Thymus (tissue), 11 donors: ENCODE results near the gene FOXI3. TPM values are rescaled to one million over a fixed set of nuclear protein-coding genes. Genes with fewer than 3 reads are reported as not detected.

Source experiments
- DNase-seq, 9 donors: peaks; one replicate each; pipeline ENCODE4 v3.0.0-alpha.2; 2013; ENCODE audit warnings: low spot score in 9 of 9, low read depth in 6 of 9, missing footprints in 1 of 9
- H3K27ac ChIP-seq, 2 donors: one replicate each; pipeline ENCODE4 v1.5.1; 2013; ENCODE audit warnings: control low read depth in 1 of 2, low read depth in 1 of 2, low read length in 1 of 2, mild to moderate bottlenecking in 1 of 2, moderate library complexity in 1 of 2
- H3K27me3 ChIP-seq, 2 donors: one replicate each; pipeline ENCODE4 v1.5.1; 2013; ENCODE audit warnings: low read length in 1 of 2; ENCODE audit not compliant: control insufficient read depth in 2 of 2, insufficient read depth in 1 of 2
- H3K36me3 ChIP-seq, 2 donors: one replicate each; pipeline ENCODE4 v1.5.1; 2013; ENCODE audit warnings: low read length in 1 of 2, mild to moderate bottlenecking in 1 of 2, moderate library complexity in 1 of 2; ENCODE audit not compliant: control insufficient read depth in 2 of 2, insufficient read depth in 2 of 2
- H3K4me1 ChIP-seq, 2 donors: one replicate each; pipeline ENCODE4 v1.5.1; 2013; ENCODE audit warnings: low read length in 2 of 2; ENCODE audit not compliant: control insufficient read depth in 2 of 2, insufficient read depth in 2 of 2
- H3K4me3 ChIP-seq, 2 donors: one replicate each; pipeline ENCODE4 v1.5.1; 2013; ENCODE audit warnings: low read length in 2 of 2, control low read depth in 1 of 2, mild to moderate bottlenecking in 1 of 2
- H3K9me3 ChIP-seq, 2 donors: one replicate each; pipeline ENCODE4 v1.5.1; 2013; ENCODE audit warnings: low read length in 1 of 2, mild to moderate bottlenecking in 1 of 2; ENCODE audit not compliant: control insufficient read depth in 2 of 2, insufficient read depth in 1 of 2
- WGBS: extraction: QIAGEN DNeasy Blood & Tissue Kit; methylation state at CpG from one replicate; pipeline ENCODE4 v1.1.7; 2013; 5-methylcytosine and 5-hydroxymethylcytosine counted together
- polyA plus RNA-seq: library from polyadenylated mRNA; stranded (reverse); fragments of 200-250 nt; gene quantifications from one replicate; pipeline ENCODE4 v1.2.3, GENCODE V29; 2013
- total RNA-seq: library from RNA; stranded (reverse); fragments of 120-200 nt; gene quantifications from one replicate; pipeline ENCODE4 v1.2.4, GENCODE V29; 2013
- donor health status: healthy.

The FOXI3 gene
- total and polyA plus RNA-seq, 2 donors, result 0.05 to 0.14 TPM

- no peak for DNase-seq
- no peaks in the 10 kb centered on the region for H3K27me3 ChIP-seq
- 59% methylated on average over 11 of the region's 11 CpGs for WGBS
- no peaks in the 10 kb centered on the region for H3K4me1 ChIP-seq
- no peak overlapping the region for H3K4me3 ChIP-seq
- no peaks in the 10 kb centered on the region for H3K9me3 ChIP-seq
- no peak overlapping the region for H3K27ac ChIP-seq
- no peaks in the 10 kb centered on the region for H3K36me3 ChIP-seq
Measured at GRCh38 chr2:88471083-88471942, 18.8 kb upstream of the FOXI3 start.

- 88% methylated on average over 4 of the region's 4 CpGs for WGBS
- no peaks in the 10 kb centered on the region for H3K36me3 ChIP-seq
- no peak overlapping the region for H3K27ac ChIP-seq
- H3K27me3 ChIP-seq, result no peaks in the 10 kb centered on the region
- DNase-seq, result no peak
- no peaks in the 10 kb centered on the region for H3K9me3 ChIP-seq
- H3K4me1 ChIP-seq, result no peaks in the 10 kb centered on the region
- H3K4me3 ChIP-seq, result no peak overlapping the region
Measured at GRCh38 chr2:88469202-88470114, 17.0 kb upstream of the FOXI3 start.

- Histone ChIP-seq H3K27ac (no peak overlapping the region), H3K4me3 (no peak overlapping the region), H3K4me1 (no peaks in the 10 kb centered on the region), H3K27me3 (no peaks in the 10 kb centered on the region), H3K9me3 (no peaks in the 10 kb centered on the region), H3K36me3 (no peaks in the 10 kb centered on the region)
- no peak for DNase-seq
- 92% methylated on average over 5 of the region's 5 CpGs for WGBS
Measured at GRCh38 chr2:88464153-88464552, 11.7 kb upstream of the FOXI3 start.

DNA sequence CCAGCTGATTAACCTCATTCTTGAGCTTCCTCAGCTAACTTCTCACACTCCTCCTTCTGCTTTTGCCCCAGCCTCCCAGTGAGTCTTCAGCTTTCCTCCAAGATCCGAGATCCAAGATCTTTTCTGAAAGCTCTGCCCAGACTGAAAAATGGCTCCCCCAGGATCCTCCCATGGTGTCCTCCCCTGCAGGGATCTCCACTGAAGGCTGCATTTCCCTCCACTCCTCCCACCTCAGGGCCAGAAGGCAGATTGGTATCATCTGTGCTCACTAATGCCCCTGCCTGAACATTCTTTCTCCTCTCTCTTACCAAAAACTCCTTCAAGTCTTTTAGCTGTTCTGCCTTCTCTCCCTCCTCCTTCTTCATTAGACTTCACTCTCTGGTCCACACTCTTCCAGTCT is 6.1 kb upstream of the FOXI3 start:
- H3K36me3 ChIP-seq, result no peaks in the 10 kb centered on the region
- WGBS, result 68% methylated on average over 1 of the region's 1 CpG
- H3K4me3 ChIP-seq, result no peak overlapping the region
- no peak overlapping the region for H3K27ac ChIP-seq
- H3K4me1 ChIP-seq, result no peaks in the 10 kb centered on the region
- no peak for DNase-seq
- peaks cover 7 to 28% of the 10 kb centered on the region in 2 donors for H3K27me3 ChIP-seq
- H3K9me3 ChIP-seq, result no peaks in the 10 kb centered on the region

DNA sequence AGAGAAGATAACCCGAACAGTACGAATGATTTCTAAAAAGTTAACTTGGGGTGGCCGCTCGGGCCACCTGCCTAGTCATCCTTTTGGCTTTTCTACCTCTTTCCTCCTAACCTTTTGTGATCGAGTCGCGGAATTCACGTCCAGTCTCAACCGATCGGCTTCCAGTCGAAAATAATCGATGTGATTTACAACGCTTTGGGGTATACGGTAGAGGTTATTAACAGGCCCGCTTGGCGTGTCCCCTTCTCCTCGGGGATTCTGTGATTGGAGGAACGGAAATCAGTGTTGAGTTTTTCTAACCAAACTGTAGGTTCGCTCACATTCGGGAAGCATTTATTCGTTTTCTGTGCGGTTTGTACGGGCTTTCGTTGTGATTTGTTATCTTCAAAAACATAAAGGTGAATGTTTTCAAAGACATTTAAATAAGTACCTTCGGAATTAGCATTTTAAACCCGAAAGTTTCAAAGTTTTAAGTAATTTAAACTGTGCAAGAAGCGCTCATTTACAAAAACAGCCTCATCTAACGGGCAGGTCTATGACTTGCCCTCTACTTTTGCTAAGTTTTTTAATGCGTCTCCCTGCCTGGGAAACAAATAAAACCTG is 588 bp upstream of the FOXI3 start:
- 5% methylated on average over 29 of the region's 29 CpGs for WGBS
- peak in 2 of 9 donors; percentile 2 to 21 for DNase-seq
- peaks cover 0 to 3% of the 10 kb centered on the region in 2 donors for H3K4me1 ChIP-seq
- H3K4me3 ChIP-seq, result peak overlapping the region in 1 of 2 donors; percentile 40
- H3K27ac ChIP-seq, result no peak overlapping the region
- peaks cover 45 to 75% of the 10 kb centered on the region in 2 donors for H3K27me3 ChIP-seq
- no peaks in the 10 kb centered on the region for H3K36me3 ChIP-seq
- no peaks in the 10 kb centered on the region for H3K9me3 ChIP-seq

DNA sequence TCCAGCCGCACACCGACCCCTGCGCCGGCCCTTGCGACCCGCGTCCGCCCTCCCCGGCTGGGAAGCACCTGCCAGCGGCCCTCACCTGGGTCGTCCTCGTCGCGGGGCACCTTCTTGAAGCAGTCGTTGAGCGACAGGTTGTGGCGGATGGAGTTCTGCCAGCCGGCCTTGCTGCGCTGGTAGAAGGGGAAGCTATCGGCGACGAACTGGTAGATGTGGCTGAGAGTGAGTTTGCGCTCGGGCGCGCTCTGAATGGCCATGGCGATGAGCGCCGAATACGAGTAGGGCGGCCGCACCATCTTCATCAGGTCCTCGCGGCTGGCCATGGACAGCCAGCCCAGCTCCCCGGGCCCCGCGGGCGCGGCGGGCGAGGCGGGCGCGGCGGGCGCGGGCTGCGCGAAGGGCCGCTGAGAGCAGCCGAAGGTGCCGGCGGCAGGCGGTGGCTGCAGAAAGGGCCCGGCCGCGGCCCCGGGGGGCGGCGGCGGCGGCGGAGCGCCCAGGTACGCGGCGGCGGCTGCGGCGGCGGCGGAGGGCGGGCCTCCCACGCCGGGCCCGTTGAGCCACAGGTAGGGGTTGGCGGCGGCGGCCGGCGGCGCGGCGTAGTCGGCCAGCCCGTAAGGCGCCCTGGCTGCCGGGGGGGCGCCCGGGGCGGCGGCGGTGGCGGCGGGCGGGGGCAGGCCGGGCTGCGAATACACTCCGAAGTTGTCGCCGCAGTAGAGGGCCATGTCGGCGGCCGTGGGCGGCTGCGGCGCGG is 505 bp downstream of the FOXI3 start:
- H3K27ac ChIP-seq, result no peak overlapping the region
- no peaks in the 10 kb centered on the region for H3K36me3 ChIP-seq
- H3K4me3 ChIP-seq, result peak overlapping the region in 1 of 2 donors; percentile 40
- WGBS, result 1% methylated on average over 108 of the region's 108 CpGs
- no peaks in the 10 kb centered on the region for H3K9me3 ChIP-seq
- H3K27me3 ChIP-seq, result peaks cover 48 to 81% of the 10 kb centered on the region in 2 donors
- no peak for DNase-seq
- H3K4me1 ChIP-seq, result peaks cover 0 to 3% of the 10 kb centered on the region in 2 donors

GRCh38 chr2:88450925-88451810 is 1.3 kb downstream of the FOXI3 start:
- no peak overlapping the region for H3K4me3 ChIP-seq
- H3K9me3 ChIP-seq, result no peaks in the 10 kb centered on the region
- DNase-seq, result no peak
- peaks cover 48 to 78% of the 10 kb centered on the region in 2 donors for H3K27me3 ChIP-seq
- H3K36me3 ChIP-seq, result no peaks in the 10 kb centered on the region
- H3K4me1 ChIP-seq, result peaks cover 0 to 3% of the 10 kb centered on the region in 2 donors
- no peak overlapping the region for H3K27ac ChIP-seq
- whole genome bisulfite sequencing, result 14% methylated on average over 18 of the region's 18 CpGs

- Histone ChIP-seq H3K9me3 (no peaks in the 10 kb centered on the region), H3K4me1 (peaks cover 0 to 3% of the 10 kb centered on the region in 2 donors), H3K27me3 (peaks cover 48 to 79% of the 10 kb centered on the region in 2 donors), H3K4me3 (no peak overlapping the region), H3K36me3 (no peaks in the 10 kb centered on the region), H3K27ac (no peak overlapping the region)
- 89% methylated on average over 10 of the region's 10 CpGs for whole genome bisulfite sequencing
- DNase-seq, result no peak
Measured at GRCh38 chr2:88450186-88450585, 2.3 kb downstream of the FOXI3 start.
